Endothelial cell of umbilical vein (primary cell): ENCODE measurements around the gene PLB1. TPM values are rescaled to one million over a fixed set of nuclear protein-coding genes. Genes with fewer than 3 reads are reported as not detected.

Experiments used
- BruUV-seq: library from RNA; stranded (reverse); fragments of 400-500 nt; replicated peaks from 2 replicates; lab custom pipeline; 2021; lab: Mats Ljungman, UMichigan
- CTCF ChIA-PET: fragments of 300-600, 350-600 bp; sonication (Branson Sonifier 250); formaldehyde crosslinking; loops from one replicate; lab custom pipeline; 2021; ENCODE audit warnings: antibody characterized with exemption, inconsistent platforms; lab: Charles Lee
- POLR2A ChIA-PET: fragments of 300-600, 350-600 bp; sonication (Branson Sonifier 250); formaldehyde crosslinking; loops from one replicate; lab custom pipeline; 2021; ENCODE audit warnings: antibody characterized with exemption, inconsistent platforms; lab: Charles Lee
- DNase-seq: peaks from one replicate; pipeline ENCODE4 v3.0.0-alpha.2; 2011; ENCODE audit warnings: low read depth, low spot score
- FAIRE-seq: peaks from 2 replicates; lab custom pipeline; 2011; peaks lifted over from hg19 to GRCh38; lab: Jason Lieb, UNC
- H2AFZ ChIP-seq: 2 replicates; pipeline ENCODE4 v1.6.0; 2012; ENCODE audit warnings: low read depth, low read length, control low read depth, inconsistent platforms
- H3K27ac ChIP-seq: 2 replicates; pipeline ENCODE4 v1.5.1; 2011; ENCODE audit warnings: low read depth, mild to moderate bottlenecking, control low read depth, low read length, moderate library complexity; ENCODE audit not compliant: insufficient read depth
- H3K27me3 ChIP-seq, 2 experiments: 2 replicates each; pipeline versions ENCODE4 v1.6.0 to v1.6.1; 2011; ENCODE audit warnings: low read length in 2 of 2, mixed read lengths in 1 of 2; ENCODE audit not compliant: control insufficient read depth in 2 of 2, insufficient read depth in 2 of 2
- H3K36me3 ChIP-seq, 2 experiments: 2 replicates in 1 of 2; 3 replicates in 1 of 2; pipeline ENCODE4 v1.5.1; 2011; ENCODE audit warnings: low read length in 2 of 2, mild to moderate bottlenecking in 1 of 2, moderate library complexity in 1 of 2; ENCODE audit not compliant: control insufficient read depth in 2 of 2, insufficient read depth in 2 of 2; ENCODE audit errors: extremely low read depth in 1 of 2
- H3K4me1 ChIP-seq: 3 replicates; pipeline ENCODE4 v1.5.1; 2011; ENCODE audit warnings: mild to moderate bottlenecking, low read length; ENCODE audit not compliant: control insufficient read depth, insufficient read depth; ENCODE audit errors: extremely low read depth
- H3K4me2 ChIP-seq: 2 replicates; pipeline ENCODE4 v1.6.1; 2011; ENCODE audit warnings: low read length, control low read depth, mixed read lengths; ENCODE audit not compliant: insufficient read depth
- H3K4me3 ChIP-seq, 3 experiments: fragments of 200-600 bp in 1 of 3; sonication (generic), shearing (Covaris generic) in 1 of 3; replicated peaks in 1 of 3; 2 replicates each; pipeline ENCODE4 v1.5.1; 2011 to 2016; ENCODE audit warnings: control low read depth in 3 of 3, low read length in 3 of 3, mild to moderate bottlenecking in 2 of 3, inconsistent platforms in 1 of 3, low read depth in 1 of 3, moderate library complexity in 1 of 3; ENCODE audit not compliant: insufficient read depth in 1 of 3
- H3K79me2 ChIP-seq: 2 replicates; pipeline ENCODE4 v1.6.0; 2012; ENCODE audit warnings: low read length, inconsistent platforms; ENCODE audit not compliant: control insufficient read depth, insufficient read depth
- H3K9ac ChIP-seq: replicated peaks from 2 replicates; pipeline ENCODE3; 2011; ENCODE audit warnings: low read length, control low read depth; ENCODE audit not compliant: insufficient read depth; ENCODE audit errors: extremely low read depth
- H3K9me1 ChIP-seq: replicated peaks from 3 replicates; pipeline ENCODE4 v1.6.0; 2011; ENCODE audit warnings: mild to moderate bottlenecking, low read length; ENCODE audit not compliant: control insufficient read depth, insufficient read depth; ENCODE audit errors: extremely low read depth
- H3K9me3 ChIP-seq: replicated peaks from 2 replicates; pipeline ENCODE4 v1.5.1; 2012; ENCODE audit warnings: low read length, inconsistent platforms; ENCODE audit not compliant: control insufficient read depth, insufficient read depth
- H4K20me1 ChIP-seq: replicated peaks from 2 replicates; pipeline ENCODE3; 2011; ENCODE audit warnings: mild to moderate bottlenecking, low read length; ENCODE audit not compliant: control insufficient read depth, insufficient read depth; ENCODE audit errors: extremely low read depth
- CTCF ChIP-seq, 2 donors: IDR thresholded peaks; 1 replicate in 1 of 2; 2 replicates in 1 of 2; pipeline ENCODE4 v1.5.1; 2011; ENCODE audit warnings: low read length in 2 of 2, mild to moderate bottlenecking in 2 of 2, moderate library complexity in 2 of 2, control low read depth in 1 of 2, inconsistent platforms in 1 of 2, low read depth in 1 of 2; ENCODE audit not compliant: insufficient read depth in 1 of 2; ENCODE audit errors: extremely low read depth in 1 of 2
- EZH2 ChIP-seq: IDR thresholded peaks from 2 replicates; pipeline ENCODE4 v1.6.1; 2012; ENCODE audit warnings: borderline replicate concordance, low read depth, mild to moderate bottlenecking, moderate library complexity, low read length, inconsistent platforms; ENCODE audit not compliant: severe bottlenecking
- FOS ChIP-seq: IDR thresholded peaks from 2 replicates; pipeline ENCODE4 v1.6.1; 2011; ENCODE audit warnings: mild to moderate bottlenecking, low read length, moderate library complexity, borderline replicate concordance; ENCODE audit not compliant: insufficient read depth
- GATA2 ChIP-seq: IDR thresholded peaks from 2 replicates; pipeline ENCODE4 v1.7.0; 2011; ENCODE audit warnings: low read depth, mild to moderate bottlenecking, moderate library complexity, mixed read lengths, low read length; ENCODE audit not compliant: insufficient read length, insufficient read depth
- JUN ChIP-seq: IDR thresholded peaks from 2 replicates; pipeline ENCODE4 v1.6.1; 2011; ENCODE audit warnings: borderline replicate concordance, low read depth; ENCODE audit not compliant: insufficient read length, insufficient read depth
- MAX ChIP-seq: IDR thresholded peaks from 2 replicates; pipeline ENCODE4 v1.6.1; 2011; ENCODE audit not compliant: insufficient read depth, insufficient read length
- MYC ChIP-seq: IDR thresholded peaks from one replicate; pipeline ENCODE4 v1.6.1; 2011; ENCODE audit warnings: mild to moderate bottlenecking, low read depth, low read length
- POLR2A ChIP-seq: IDR thresholded peaks from 2 replicates; pipeline ENCODE4 v1.6.1; 2012; ENCODE audit warnings: low read depth, mild to moderate bottlenecking, control low read depth, low read length
- POLR2AphosphoS5 ChIP-seq: IDR thresholded peaks from 2 replicates; pipeline ENCODE4 v1.6.1; 2012; ENCODE audit warnings: low read depth, mild to moderate bottlenecking, control low read depth, low read length, moderate library complexity; ENCODE audit not compliant: insufficient read depth
- dilution Hi-C: fragments of 300-500 bp; cut with MboI; formaldehyde crosslinking; loops from one replicate; pipeline ENCODE4 v1.15.0; 2019; ENCODE audit warnings: low sequenced_read_pairs; ENCODE audit not compliant: extremely low pct_ligation_motif_present
- intact Hi-C: fragments of 100-400 bp; cut with micrococcal nuclease; formaldehyde crosslinking; loops from one replicate; pipeline ENCODE4 v1.10.0; 2022
- polyA plus RNA-seq, 4 experiments: library from polyadenylated mRNA; depleted of rRNA in 3 of 4; stranded (reverse) in 3 of 4; unstranded in 1 of 4; fragments of >200 nt; gene quantifications; 2 replicates each; pipeline versions ENCODE4 v1.2.1 to v1.2.3, GENCODE V29; 2011 to 2012; ENCODE audit warnings: missing spikeins in 1 of 4
- total RNA-seq: library from RNA; stranded (reverse); gene quantifications from 2 replicates; pipeline ENCODE4 v1.2.3, GENCODE V29; 2021

The PLB1 gene
- total and polyA plus RNA-seq, 2 donors (not counting 3 experiments of a cell fraction or from before 2014, with no cell fraction given): 0.75 to 0.80 TPM

- dilution Hi-C loops: no loop called here
- CTCF ChIA-PET: interaction anchor here (1.0 kb wide), 1 partner anchor 19 kb away, joined by 3 read pairs; no protein-coding TSS in a partner anchor
Measured at GRCh38 chr2:28639836-28640235, 144.0 kb downstream of the PLB1 start.

More at GRCh38 chr2:28639836-28640235, 144.0 kb downstream of the PLB1 start:
- no peak for FAIRE-seq
- intact Hi-C loops: no loop called here
- H3K36me3 ChIP-seq: no peaks in the 10 kb centered on the region
- no peaks in the 10 kb centered on the region for H3K27me3 ChIP-seq
- POLR2A ChIA-PET: no interaction called here
- H3K4me3 ChIP-seq: no peak overlapping the region
- no peak overlapping the region for H2AFZ ChIP-seq
- H4K20me1 ChIP-seq: no peaks in the 10 kb centered on the region
- no peaks in the 10 kb centered on the region for H3K9me3 ChIP-seq
- H3K79me2 ChIP-seq: no peaks in the 10 kb centered on the region
- BruUV-seq: no TSS peak
- no peak overlapping the region for H3K9ac ChIP-seq
- TF ChIP-seq FOS: no peak
- TF ChIP-seq CTCF (IDR thresholded peaks at IDR 0.05; ENCODE audit: extremely low read depth in 1 of 2, insufficient read depth in 1 of 2, low read depth in 1 of 2, low read length in 2 of 2): no peak
- no peak for TF ChIP-seq POLR2AphosphoS5
- TF ChIP-seq POLR2A: no peak
- no peak for TF ChIP-seq GATA2
- TF ChIP-seq EZH2: no peak
- TF ChIP-seq JUN: no peak
- no peak for TF ChIP-seq MAX
- TF ChIP-seq MYC: no peak
- H3K4me1 ChIP-seq: peaks cover 6% of the 10 kb centered on the region
- no peak overlapping the region for H3K27ac ChIP-seq
- no peak for DNase-seq
- no peaks in the 10 kb centered on the region for H3K9me1 ChIP-seq
- H3K4me2 ChIP-seq: no peak overlapping the region
